K562 (cell line): ENCODE data around the gene PHPT1. TPM values are rescaled to one million over a fixed set of nuclear protein-coding genes. Genes with fewer than 3 reads are reported as not detected.

Source experiments
- ARHGAP35 ChIP-seq: fragments of 450-650 bp; IDR thresholded peaks from 2 replicates; pipeline ENCODE4 v1.6.1; 2018; ENCODE audit not compliant: partially characterized antibody
- CEBPB ChIP-seq: fragments of 450-650 bp; IDR thresholded peaks from 2 replicates; pipeline ENCODE4 v1.6.1; 2016; ENCODE audit warnings: missing genetic modification characterization, missing compliant biosample characterization
- CHCHD3 ChIP-seq: fragments of 250-450 bp; sonication (Bioruptor Pico); IDR thresholded peaks from 2 replicates; pipeline ENCODE4 v2.1.2; 2022; ENCODE audit warnings: mild to moderate bottlenecking
- DNMT1 ChIP-seq: fragments of 450-650 bp; IDR thresholded peaks from 2 replicates; pipeline ENCODE4 v1.6.1; 2016; ENCODE audit warnings: antibody characterized with exemption, mild to moderate bottlenecking
- EP400 ChIP-seq: fragments of 450-650 bp; IDR thresholded peaks from 2 replicates; pipeline ENCODE4 v1.6.1; 2017; ENCODE audit warnings: antibody characterized with exemption, mild to moderate bottlenecking, moderate library complexity
- ERF ChIP-seq: fragments of 450-650 bp; formaldehyde crosslinking; IDR thresholded peaks from 2 replicates; pipeline ENCODE4 v1.4.0; 2020; ENCODE audit warnings: mild to moderate bottlenecking, mixed read lengths
- FOXJ3 ChIP-seq: sonication (generic); formaldehyde crosslinking; IDR thresholded peaks from 2 replicates; pipeline ENCODE4 v1.4.0; 2020; ENCODE audit warnings: mild to moderate bottlenecking, missing genetic modification reagents
- FOXP1 ChIP-seq: sonication (generic); formaldehyde crosslinking; IDR thresholded peaks from 2 replicates; pipeline ENCODE4 v1.8.0; 2022; ENCODE audit warnings: mild to moderate bottlenecking, missing genetic modification reagents
- HOMEZ ChIP-seq: fragments of 250-450 bp; sonication (Bioruptor Pico); IDR thresholded peaks from 2 replicates; pipeline ENCODE4 v1.4.0; 2020; ENCODE audit warnings: mild to moderate bottlenecking, moderate library complexity
- LARP7 ChIP-seq: fragments of 450-650 bp; IDR thresholded peaks from 2 replicates; pipeline ENCODE4 v1.6.1; 2016
- MBD2 ChIP-seq: sonication (generic); IDR thresholded peaks from 2 replicates; pipeline ENCODE4 v1.6.1; 2016; ENCODE audit warnings: low read depth, borderline replicate concordance
- MCM2 ChIP-seq: fragments of 450-650 bp; IDR thresholded peaks from 2 replicates; pipeline ENCODE4 v1.6.1; 2017; ENCODE audit warnings: low read depth, mild to moderate bottlenecking
- NCOR1 ChIP-seq: fragments of 450-650 bp; IDR thresholded peaks from 2 replicates; pipeline ENCODE4 v1.6.1; 2016; ENCODE audit warnings: mild to moderate bottlenecking, moderate library complexity
- POLR2AphosphoS5 ChIP-seq: IDR thresholded peaks from 2 replicates; pipeline ENCODE4 v1.6.1; 2011; ENCODE audit warnings: mild to moderate bottlenecking, low read depth, low read length, moderate library complexity; ENCODE audit not compliant: control insufficient read depth, insufficient read depth
- PRPF4 ChIP-seq: fragments of 200-400 bp; formaldehyde crosslinking; IDR thresholded peaks from one replicate; pipeline ENCODE4 v1.6.1; 2017; ENCODE audit warnings: low read length, low read depth, mild to moderate bottlenecking; ENCODE audit not compliant: insufficient read depth, poor library complexity, severe bottlenecking
- RBM22 ChIP-seq: fragments of 200-400 bp; formaldehyde crosslinking; IDR thresholded peaks from 2 replicates; pipeline ENCODE4 v1.6.1; 2018; ENCODE audit warnings: low read length, low read depth; ENCODE audit not compliant: poor library complexity, severe bottlenecking
- SMARCC2 ChIP-seq: fragments of 450-650 bp; IDR thresholded peaks from 2 replicates; pipeline ENCODE4 v1.6.1; 2017; ENCODE audit warnings: antibody characterized with exemption, moderate library complexity, mild to moderate bottlenecking, low read depth
- ZNF398 ChIP-seq: fragments of 250-450 bp; sonication (Bioruptor Pico); IDR thresholded peaks from 2 replicates; pipeline ENCODE4 v1.8.0; 2021; ENCODE audit warnings: moderate library complexity, mild to moderate bottlenecking, inconsistent platforms
- ZNF695 ChIP-seq: fragments of 450-650 bp; formaldehyde crosslinking; IDR thresholded peaks from 2 replicates; pipeline ENCODE4 v1.4.0; 2020; ENCODE audit warnings: mild to moderate bottlenecking, moderate library complexity
- ZNF766 ChIP-seq: fragments of 200-800 bp; sonication (Bioruptor generic); conservative IDR thresholded peaks from 2 replicates; pipeline ENCODE4 v1.6.1; 2016; ENCODE audit warnings: missing genetic modification characterization, missing compliant biosample characterization
- polyA plus RNA-seq, 8 experiments: library from polyadenylated mRNA; depleted of rRNA in 4 of 8; stranded (reverse) in 5 of 8; unstranded in 3 of 8; fragments of >200 nt; fragmentation: Nextera tagmentation in 2 of 8; fragmentation: Illumina TruSeq in 1 of 8; extraction: Ambion mirVana in 2 of 8; extraction: Trizol in 1 of 8; gene quantifications; 2 replicates each; pipeline versions ENCODE4 v1.2.1 to v1.2.3, GENCODE V29; 2011 to 2014; ENCODE audit warnings: inconsistent platforms in 1 of 8, missing spikeins in 1 of 8
- total RNA-seq, 7 experiments: library from RNA; depleted of rRNA in 6 of 7; stranded (reverse); fragments of >200 nt in 6 of 7; fragmentation: Illumina TruSeq in 2 of 7; extraction: Trizol in 2 of 7; gene quantifications; 2 replicates each; pipeline versions ENCODE4 v1.2.1 to v1.2.3, GENCODE V29; 2011 to 2021; ENCODE audit warnings: low replicate concordance in 1 of 7
- TF ChIP-seq, protein P1 (sequence below): sonication (generic); formaldehyde crosslinking; IDR thresholded peaks from 2 replicates; pipeline ENCODE4 v1.8.0; 2023; ENCODE audit warnings: missing genetic modification reagents, mild to moderate bottlenecking, borderline replicate concordance

Gene PHPT1
- total and polyA plus RNA-seq, 9 of the 15 experiments (the other 6 are each of a cell fraction or from before 2014, with no cell fraction given), result 20.9 to 166 (median 129) TPM

DNA sequence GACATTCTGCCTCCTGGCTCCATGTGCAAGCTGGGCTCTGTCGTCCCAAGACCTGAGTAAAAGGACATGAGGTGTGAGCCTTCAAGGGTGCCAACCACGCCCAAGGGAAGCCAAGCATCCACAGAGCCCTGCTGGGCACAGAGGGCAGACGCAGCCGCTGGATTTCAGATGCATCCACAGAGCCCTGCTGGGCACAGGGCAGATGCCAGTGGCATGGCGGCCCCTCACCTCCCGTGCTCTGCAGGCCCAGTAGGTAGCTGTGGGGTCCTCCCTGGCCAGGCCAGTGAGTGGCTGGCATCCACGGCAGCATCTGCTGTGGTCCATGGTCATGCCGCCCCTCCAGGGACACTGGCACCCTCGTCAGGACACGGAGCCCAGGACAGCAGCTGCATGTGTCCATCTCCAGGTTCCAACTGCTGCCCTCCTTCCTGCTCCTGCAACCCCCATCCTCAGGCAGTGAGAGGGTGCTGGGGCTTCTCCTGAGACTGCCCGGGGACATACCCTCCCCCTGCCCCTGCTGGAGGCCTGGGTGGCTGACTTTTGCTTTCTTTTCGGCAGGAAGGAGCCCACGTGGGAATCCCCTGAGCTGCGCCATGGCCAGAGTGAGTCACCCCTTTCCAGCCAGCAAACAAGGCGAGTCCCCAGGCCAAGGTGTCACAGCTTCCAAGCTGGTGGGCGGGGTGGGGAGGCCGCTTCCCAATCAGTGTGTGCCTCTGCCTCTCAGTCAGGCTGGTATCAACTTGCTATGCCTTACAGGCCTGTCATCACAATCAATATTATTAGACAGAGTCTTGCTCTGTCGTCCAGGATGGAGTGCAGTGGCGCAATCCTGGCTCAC lies 33.1 kb downstream of the PHPT1 start (continued):
- TF ChIP-seq ARHGAP35 (no peak), LARP7 (no peak), ZNF695 (CRISPR knock-in tag) (no peak), EP400 (peak; percentile 66), HOMEZ (CRISPR knock-in tag) (no peak), ZNF398 (CRISPR knock-in tag) (no peak), MBD2 (no peak), CEBPB (tag) (peak; percentile 74), CHCHD3 (CRISPR knock-in tag) (no peak), FOXJ3 (CRISPR knock-in tag) (no peak), POLR2AphosphoS5 (no peak), FOXP1 (CRISPR knock-in tag) (no peak), ERF (CRISPR knock-in tag) (no peak), ZNF766 (CRISPR knock-in tag) (no peak), PRPF4 (no peak), RBM22 (no peak), NCOR1 (no peak), DNMT1 (no peak), SMARCC2 (no peak), MCM2 (no peak)
- TF ChIP-seq, protein P1, sequence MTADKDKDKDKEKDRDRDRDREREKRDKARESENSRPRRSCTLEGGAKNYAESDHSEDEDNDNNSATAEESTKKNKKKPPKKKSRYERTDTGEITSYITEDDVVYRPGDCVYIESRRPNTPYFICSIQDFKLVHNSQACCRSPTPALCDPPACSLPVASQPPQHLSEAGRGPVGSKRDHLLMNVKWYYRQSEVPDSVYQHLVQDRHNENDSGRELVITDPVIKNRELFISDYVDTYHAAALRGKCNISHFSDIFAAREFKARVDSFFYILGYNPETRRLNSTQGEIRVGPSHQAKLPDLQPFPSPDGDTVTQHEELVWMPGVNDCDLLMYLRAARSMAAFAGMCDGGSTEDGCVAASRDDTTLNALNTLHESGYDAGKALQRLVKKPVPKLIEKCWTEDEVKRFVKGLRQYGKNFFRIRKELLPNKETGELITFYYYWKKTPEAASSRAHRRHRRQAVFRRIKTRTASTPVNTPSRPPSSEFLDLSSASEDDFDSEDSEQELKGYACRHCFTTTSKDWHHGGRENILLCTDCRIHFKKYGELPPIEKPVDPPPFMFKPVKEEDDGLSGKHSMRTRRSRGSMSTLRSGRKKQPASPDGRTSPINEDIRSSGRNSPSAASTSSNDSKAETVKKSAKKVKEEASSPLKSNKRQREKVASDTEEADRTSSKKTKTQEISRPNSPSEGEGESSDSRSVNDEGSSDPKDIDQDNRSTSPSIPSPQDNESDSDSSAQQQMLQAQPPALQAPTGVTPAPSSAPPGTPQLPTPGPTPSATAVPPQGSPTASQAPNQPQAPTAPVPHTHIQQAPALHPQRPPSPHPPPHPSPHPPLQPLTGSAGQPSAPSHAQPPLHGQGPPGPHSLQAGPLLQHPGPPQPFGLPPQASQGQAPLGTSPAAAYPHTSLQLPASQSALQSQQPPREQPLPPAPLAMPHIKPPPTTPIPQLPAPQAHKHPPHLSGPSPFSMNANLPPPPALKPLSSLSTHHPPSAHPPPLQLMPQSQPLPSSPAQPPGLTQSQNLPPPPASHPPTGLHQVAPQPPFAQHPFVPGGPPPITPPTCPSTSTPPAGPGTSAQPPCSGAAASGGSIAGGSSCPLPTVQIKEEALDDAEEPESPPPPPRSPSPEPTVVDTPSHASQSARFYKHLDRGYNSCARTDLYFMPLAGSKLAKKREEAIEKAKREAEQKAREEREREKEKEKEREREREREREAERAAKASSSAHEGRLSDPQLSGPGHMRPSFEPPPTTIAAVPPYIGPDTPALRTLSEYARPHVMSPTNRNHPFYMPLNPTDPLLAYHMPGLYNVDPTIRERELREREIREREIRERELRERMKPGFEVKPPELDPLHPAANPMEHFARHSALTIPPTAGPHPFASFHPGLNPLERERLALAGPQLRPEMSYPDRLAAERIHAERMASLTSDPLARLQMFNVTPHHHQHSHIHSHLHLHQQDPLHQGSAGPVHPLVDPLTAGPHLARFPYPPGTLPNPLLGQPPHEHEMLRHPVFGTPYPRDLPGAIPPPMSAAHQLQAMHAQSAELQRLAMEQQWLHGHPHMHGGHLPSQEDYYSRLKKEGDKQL (CRISPR knock-in tag), result no peak
